Measurements from ENCODE around the gene WWOX.

The WWOX gene

DNA sequence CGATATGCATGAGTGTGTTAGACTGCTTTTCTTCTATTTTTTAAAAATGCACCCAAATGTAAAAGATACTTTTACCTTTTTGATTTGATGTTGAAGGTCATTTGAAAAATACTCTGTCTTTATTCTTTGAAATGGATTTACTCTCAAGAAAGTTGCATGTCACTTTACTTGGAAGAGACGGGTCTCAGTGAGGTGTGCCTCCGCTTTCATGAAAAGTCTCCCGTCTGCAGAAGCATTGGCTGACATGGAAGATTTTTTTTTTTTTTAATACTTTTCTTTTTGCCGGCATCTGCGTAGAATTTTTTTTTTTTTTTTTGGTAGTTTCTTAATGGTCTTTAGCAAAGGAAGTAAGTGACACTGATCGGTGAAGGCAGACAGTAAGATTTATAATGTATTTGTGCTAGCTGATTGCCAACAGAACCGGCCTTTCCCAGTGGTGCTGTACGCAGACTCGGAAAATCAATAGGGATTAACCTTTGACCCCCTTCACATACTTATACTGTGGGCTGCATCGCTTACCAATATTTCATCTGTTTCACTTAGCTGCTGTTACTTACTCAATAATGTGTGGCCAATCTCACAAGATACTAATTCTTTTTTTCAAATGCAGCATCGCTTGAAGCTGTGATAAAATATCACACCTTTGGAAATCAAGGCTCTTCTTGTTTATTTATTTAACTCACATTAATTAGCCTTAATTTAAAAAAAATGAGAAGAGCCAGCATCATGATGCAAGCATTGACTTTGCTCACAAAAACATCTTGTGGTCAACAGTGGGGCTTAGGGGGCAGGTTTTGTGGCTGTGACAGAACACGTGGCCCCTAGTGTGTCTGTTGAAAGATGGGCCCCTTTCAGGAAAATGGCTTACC, 383.9 kb downstream of the WWOX start:
- no peak for DNase-seq
- TF ChIP-seq GATA1 (IDR thresholded peaks at IDR 0.05; ENCODE audit: low read depth, low read length) (no peak), POLR2A (IDR thresholded peaks at IDR 0.05; ENCODE audit: low read length) (no peak)

DNA sequence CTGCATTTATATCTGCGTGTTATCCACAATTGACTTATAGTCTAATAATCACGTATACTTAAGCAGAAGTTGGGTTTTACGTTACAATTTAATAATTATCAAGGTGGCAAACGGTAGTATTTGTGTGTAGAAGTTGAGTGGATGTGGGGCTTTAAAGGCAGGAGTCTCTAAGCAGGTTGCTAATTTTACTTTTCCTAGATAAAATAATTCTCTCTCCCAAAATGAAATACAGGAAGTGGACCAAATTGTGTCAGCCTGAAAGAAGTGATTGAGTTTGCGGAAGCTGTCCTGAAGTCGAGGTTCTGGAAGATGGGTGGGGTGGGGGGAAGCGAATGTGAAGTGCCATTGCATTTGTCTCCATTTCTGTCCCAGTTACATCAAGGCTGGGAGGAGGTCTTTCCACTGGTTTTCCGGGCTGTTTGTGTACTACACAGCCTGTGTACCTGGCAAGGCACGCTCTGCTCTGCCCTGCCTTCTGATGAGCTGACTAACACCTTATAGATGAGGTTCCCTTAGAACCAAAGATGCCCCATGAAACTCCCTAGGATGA, 385.1 kb downstream of the WWOX start:
- TF ChIP-seq GATA1 (IDR thresholded peaks at IDR 0.05; ENCODE audit: low read depth, low read length) (no peak), POLR2A (IDR thresholded peaks at IDR 0.05; ENCODE audit: low read length) (no peak)

DNA sequence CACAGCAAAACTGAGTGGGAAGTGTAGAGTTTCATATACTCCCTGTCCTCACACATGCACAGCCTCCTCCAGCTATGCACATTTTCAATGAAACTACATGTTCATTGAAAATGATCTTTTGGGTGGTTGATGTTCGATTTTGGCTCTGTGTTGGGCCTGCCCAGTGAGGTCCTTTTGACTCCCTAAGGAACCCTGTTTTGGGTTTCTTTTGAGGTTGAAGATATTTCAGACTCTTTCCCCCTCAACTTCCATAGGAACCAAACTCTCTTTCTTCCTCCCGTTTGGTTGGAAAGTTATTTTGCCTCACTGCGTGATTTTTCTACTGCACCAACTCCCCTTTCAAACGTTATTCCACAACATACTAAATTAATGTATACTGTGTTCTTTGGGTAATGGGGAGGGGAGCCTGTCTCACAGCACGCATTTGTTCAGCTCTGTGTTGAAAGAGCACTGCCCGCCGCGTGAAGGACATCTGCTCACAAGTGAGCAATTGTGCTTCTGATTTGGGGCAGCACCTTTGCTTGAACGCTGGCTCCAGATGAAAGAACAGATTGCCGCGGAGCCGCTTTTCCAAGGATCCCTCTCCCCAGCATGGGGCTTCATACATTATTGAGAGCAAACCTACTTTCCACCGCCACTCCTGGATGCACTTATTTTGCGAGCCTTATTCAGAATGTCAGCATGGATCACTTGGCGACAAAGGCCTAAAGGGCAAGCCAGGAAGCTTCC, 385.9 kb downstream of the WWOX start:
- TF ChIP-seq POLR2A (IDR thresholded peaks at IDR 0.05; ENCODE audit: low read length) (no peak), GATA1 (IDR thresholded peaks at IDR 0.05; ENCODE audit: low read depth, low read length) (no peak)
- no peak for DNase-seq

More for the DNA sequence above, 385.1 kb downstream of the WWOX start:
- DNase-seq: no peak

DNA sequence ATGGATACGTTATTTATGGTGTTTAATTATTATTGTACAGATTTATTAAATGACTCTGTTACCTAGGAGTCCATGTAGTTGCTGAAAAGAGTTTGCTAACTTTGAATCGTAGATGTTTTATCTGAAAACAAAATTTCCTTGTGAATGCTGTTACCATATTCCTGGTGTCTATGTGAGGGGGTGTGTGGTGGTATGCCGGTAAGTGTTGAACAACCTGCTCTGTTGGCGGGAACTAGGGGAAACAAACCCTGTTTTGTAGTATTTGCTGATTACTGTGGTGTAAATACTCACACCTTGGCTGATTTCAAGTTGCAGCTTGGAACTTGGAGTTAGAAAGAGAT, 386.4 kb downstream of the WWOX start:
- TF ChIP-seq POLR2A (IDR thresholded peaks at IDR 0.05; ENCODE audit: low read length) (no peak), GATA1 (IDR thresholded peaks at IDR 0.05; ENCODE audit: low read depth, low read length) (no peak)
- DNase-seq: no peak

DNA sequence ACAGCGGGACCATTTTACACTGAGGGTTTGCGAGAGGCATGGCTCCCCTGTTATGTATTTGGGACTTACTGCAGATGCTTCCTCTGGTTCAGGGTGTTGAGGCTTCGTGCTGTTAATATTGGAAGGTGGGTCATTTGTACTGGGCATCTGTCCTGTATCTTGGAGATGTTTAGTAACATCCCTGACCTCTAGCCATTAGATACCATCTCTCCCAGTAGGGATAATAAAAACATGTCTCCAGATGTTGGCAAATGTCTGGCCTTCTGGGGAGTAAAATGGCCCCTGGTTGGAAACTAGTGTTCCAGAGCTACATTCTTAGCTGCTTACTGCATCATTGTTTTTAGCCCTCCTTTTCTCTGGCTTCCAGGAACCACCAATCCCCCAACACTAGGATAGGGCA, 388.0 kb downstream of the WWOX start:
- no peak for TF ChIP-seq POLR2A (IDR thresholded peaks at IDR 0.05; ENCODE audit: low read length)
- TF ChIP-seq GATA1 (IDR thresholded peaks at IDR 0.05; ENCODE audit: low read depth, low read length): no peak
- DNase-seq: no peak

DNA sequence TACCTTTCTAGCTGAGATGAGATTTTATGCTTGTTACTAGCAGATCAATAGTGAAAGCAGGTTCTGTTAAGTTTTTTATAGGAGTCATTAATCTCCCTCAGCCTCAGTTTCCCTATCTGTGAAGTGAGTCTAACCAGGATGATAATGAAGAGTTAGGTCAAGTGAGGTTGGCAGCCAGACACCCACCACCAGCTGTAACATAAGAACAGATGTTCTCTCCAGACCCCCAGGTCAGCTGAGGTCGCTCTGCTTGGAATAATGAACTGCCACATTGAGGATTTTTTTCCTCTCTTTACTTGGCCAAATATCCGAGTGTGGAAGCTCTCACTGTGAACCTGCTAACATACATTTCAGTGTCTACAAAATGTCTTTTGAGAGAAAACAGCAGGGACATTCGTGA, 389.6 kb downstream of the WWOX start:
- TF ChIP-seq GATA1 (IDR thresholded peaks at IDR 0.05; ENCODE audit: low read depth, low read length) (no peak), POLR2A (IDR thresholded peaks at IDR 0.05; ENCODE audit: low read length) (no peak)
- no peak for DNase-seq

DNA sequence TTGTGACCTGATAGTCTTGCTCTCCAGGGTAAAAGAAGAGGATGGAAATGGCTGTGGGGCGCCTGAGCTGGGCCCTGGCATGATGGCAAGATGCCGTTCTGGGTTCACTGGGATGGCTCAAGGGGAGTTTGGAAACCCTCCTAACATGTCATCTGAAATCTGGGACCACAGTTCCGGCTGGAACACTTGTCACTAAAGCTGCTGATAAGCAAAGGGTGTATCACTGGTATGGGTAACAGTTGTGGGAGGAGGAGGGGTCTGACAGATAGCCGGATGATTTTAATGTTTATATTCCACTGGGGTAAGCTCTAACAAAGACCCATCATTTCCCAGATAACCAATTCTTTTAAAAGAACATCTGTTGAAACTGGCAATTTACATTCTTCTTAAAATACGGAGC, 390.2 kb downstream of the WWOX start:
- TF ChIP-seq POLR2A (IDR thresholded peaks at IDR 0.05; ENCODE audit: low read length): no peak
- no peak for TF ChIP-seq GATA1 (IDR thresholded peaks at IDR 0.05; ENCODE audit: low read depth, low read length)
- no peak for DNase-seq

DNA sequence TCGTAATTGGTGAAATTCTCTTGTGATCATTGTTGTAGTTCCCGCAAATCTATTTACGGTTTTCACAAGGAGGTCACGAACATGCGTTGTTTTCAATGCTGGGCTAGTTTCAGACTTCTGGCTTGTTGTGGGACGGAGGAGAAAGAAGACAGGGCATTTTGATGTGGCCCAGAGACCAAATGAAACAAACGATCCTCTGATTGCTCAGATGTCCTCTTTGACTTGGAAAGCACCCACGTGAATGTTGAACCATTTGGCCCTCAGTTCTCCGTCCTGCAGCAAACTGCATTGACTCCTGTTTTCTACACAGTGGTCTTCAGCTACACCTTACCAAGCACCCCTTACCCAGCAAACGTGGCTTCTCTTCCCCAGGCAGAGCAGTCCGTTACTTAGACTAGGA, 391.0 kb downstream of the WWOX start:
- no peak for DNase-seq
- TF ChIP-seq GATA1 (IDR thresholded peaks at IDR 0.05; ENCODE audit: low read depth, low read length) (no peak), POLR2A (IDR thresholded peaks at IDR 0.05; ENCODE audit: low read length) (no peak)

DNA sequence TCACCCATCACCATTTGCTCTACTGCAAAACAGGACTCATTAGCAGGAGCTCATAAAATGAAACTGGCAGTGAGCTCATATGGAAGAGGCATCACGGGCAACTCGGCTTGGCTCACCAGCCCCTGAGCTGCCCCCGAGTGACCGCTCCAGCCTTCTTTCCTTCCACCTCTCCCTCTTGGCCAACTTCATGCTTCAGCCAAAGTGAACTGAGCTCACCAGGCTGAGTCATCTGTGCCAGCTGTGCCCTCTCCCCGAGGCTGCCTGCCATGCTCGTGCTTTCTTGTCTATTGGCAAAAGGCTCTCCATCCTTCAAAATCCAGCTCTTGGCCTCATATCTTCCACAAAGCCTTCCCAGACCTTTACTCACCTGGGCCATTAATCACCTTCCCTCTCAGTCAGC, 391.4 kb downstream of the WWOX start:
- TF ChIP-seq GATA1 (IDR thresholded peaks at IDR 0.05; ENCODE audit: low read depth, low read length): no peak
- no peak for TF ChIP-seq POLR2A (IDR thresholded peaks at IDR 0.05; ENCODE audit: low read length)

DNA sequence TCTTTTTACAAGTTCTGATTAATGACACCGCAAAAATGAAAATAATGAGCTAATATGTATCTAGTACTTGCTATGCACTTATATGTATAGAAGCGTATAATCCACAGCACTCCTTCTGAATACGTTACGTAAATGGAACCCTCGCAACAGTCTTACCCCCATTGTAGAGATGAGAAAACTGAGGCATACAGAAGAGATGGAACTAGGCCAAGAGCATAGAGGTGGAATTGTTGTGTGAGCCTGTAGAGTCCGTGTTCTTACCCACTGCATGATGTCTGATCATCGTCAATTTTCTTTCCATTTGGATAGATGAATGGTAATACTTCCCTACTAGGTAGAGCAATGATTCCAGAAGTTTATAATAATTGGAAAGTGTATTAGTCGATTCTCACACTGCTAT, 394.1 kb downstream of the WWOX start:
- no peak for DNase-seq
- TF ChIP-seq POLR2A (IDR thresholded peaks at IDR 0.05; ENCODE audit: low read length) (no peak), GATA1 (IDR thresholded peaks at IDR 0.05; ENCODE audit: low read depth, low read length) (no peak)

More for the DNA sequence above, 391.4 kb downstream of the WWOX start:
- no peak for DNase-seq

DNA sequence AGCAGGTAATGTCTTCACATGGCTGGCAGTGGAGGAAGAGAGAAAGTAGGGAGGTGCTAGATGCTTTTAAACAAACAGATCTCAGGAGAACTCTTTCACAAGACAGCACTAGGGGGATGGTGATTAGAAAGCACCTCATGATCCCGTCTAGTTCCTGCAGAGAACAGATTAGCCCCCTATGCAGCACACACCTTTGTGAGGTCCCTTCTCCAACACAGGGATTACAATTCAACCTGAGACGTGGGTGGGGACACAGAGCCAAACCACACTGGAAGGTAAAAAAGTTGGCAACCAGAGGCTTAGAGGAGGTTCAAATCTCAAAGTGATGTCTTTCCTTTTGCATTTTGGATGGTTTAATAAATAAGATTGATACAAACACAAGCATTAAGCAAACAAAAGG, 394.7 kb downstream of the WWOX start:
- TF ChIP-seq GATA1 (IDR thresholded peaks at IDR 0.05; ENCODE audit: low read depth, low read length): no peak
- TF ChIP-seq POLR2A (IDR thresholded peaks at IDR 0.05; ENCODE audit: low read length): no peak
- no peak for DNase-seq

DNA sequence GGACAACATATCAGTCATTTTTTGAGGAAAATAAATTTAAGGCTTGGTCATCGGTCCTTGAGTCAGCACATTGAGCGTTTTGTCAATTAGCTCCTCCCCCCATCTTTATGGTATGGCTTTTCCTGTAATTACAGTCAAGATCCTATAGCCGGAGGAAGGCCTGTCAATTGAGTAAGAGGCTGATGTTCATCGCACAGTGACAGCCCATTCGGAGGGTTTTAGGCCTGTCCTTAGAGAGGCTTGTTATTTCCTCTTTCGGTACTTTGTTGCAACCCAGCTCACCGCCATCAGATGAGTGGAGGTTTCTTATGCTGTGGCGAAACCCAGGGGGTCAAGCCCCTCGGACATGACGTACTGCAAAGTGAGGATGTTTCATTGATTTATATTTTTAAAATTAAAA, 395.2 kb downstream of the WWOX start:
- TF ChIP-seq POLR2A (IDR thresholded peaks at IDR 0.05; ENCODE audit: low read length): no peak
- TF ChIP-seq GATA1 (IDR thresholded peaks at IDR 0.05; ENCODE audit: low read depth, low read length): no peak
- DNase-seq: no peak

DNA sequence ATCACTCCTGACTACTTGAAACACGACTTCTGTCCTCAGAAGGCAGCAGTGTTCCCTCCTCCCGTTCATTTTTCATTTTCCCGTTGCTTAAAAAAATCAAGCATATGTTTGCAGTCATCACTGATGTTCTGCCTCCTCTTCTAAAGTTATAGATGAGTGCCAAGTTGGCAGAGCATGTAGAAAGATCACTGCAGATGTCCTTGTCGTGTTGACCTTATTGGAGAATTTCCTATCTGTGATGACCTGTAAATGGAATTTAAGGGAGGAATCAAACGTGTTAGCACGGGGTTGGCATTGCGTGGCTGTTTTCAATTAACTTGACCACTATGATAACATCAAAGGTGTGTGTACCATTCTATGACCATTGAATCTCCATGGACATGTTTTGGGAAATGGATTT, 396.7 kb downstream of the WWOX start:
- DNase-seq: no peak
- TF ChIP-seq POLR2A (IDR thresholded peaks at IDR 0.05; ENCODE audit: low read length): no peak
- no peak for TF ChIP-seq GATA1 (IDR thresholded peaks at IDR 0.05; ENCODE audit: low read depth, low read length)

DNA sequence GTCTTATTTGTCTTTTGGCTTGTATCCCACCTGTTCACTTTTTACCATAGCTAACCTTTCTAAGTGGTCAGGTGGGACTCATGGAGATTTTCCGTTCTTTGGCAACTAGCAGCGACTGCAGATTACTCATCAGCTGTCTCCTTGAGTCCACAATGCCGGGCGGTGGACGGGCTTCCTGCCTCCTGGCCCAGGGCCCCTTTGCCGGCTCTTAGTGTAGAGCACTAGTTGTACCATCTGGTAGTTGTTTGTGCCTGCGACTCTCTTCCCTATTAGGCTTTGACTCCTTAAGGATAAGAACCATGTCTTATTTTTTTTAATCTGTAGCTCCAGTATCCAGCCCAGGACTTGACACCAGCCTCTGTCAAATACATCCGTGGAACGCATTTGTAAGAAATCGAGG, 399.9 kb downstream of the WWOX start:
- no peak for DNase-seq
- TF ChIP-seq POLR2A (IDR thresholded peaks at IDR 0.05; ENCODE audit: low read length) (no peak), GATA1 (IDR thresholded peaks at IDR 0.05; ENCODE audit: low read depth, low read length) (no peak)
